Measurements from ENCODE around the gene GRAP.
"Not testable (repeated sequence)": the region's sequence is repeated elsewhere in the genome, so short reads cannot be mapped to it uniquely, and the experiment has no call there.

DNA sequence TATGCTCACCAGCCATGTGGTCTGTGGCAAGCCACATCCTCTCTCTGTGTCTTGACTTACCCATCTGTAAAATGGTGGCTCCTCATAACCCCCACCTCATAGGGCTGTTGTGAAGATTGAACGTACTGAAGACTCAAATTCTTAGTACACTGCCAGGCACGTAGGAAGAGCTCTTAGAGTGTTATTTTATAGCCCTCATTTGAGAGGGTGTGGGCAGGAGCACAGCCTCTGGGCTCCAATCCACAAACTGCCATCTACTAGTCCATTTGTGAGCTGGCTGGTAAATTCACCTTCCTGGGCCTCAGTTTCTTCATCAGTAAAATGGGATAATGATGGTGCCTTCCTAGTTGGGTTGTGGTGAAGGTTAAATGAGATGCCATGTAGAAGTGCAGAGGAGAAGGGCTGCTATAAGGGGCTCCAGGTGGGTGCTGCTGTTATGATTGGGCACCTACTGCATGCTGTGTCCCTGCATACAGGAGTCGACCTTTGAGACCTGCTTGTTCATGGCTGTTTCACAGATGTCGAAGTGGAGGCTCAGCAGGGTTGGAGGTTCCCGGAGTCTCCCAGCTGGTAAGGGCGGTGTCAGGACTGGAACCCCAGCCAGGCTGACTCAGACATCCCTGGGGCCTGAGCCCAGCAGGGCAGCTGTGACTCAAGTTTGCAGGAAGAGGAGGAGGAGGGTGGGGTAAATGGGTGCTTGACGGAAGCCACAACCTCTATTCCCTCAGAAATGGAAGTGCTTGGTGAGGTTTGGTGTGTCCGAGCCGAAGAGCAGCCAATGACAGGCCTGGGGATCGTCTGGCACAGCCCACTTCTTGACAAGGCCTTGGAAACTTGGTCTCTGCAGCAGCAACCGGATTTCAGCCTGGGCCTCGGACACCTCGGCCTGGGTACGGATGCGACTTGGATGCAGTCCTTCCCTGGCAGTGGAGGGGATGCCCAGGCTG lies 46.3 kb upstream of the GRAP start:
- TF ChIP-seq SRF (CRISPR knock-in tag; IDR thresholded peaks at IDR 0.05); NR2C1 (IDR thresholded peaks at IDR 0.05); NR2C1 (tag; IDR thresholded peaks at IDR 0.05); CREM (IDR thresholded peaks at IDR 0.05; ENCODE audit: low read depth); JUN (IDR thresholded peaks at IDR 0.05; ENCODE audit: borderline replicate concordance, low read depth, low read length); JUN (CRISPR knock-in tag; IDR thresholded peaks at IDR 0.05; ENCODE audit: borderline replicate concordance); HNRNPUL1 (IDR thresholded peaks at IDR 0.05; ENCODE audit: low read length); ZNF232 (CRISPR knock-in tag; IDR thresholded peaks at IDR 0.05); EZH2 (IDR thresholded peaks at IDR 0.05; ENCODE audit: borderline replicate concordance, low read depth, low read length); TAF9B (IDR thresholded peaks at IDR 0.05; ENCODE audit: partially characterized antibody); HDAC1 (IDR thresholded peaks at IDR 0.05); CBX2 (IDR thresholded peaks at IDR 0.05; ENCODE audit: insufficient read depth, low read length, poor library complexity, severe bottlenecking): not testable (repeated sequence)

Measured in K562 (cell line).